AG20443 (cell line): ENCODE results near the gene PTPRG.

ENCODE experiments used
- DNase-seq: peaks from one replicate; pipeline ENCODE4 v3.0.0; 2012; ENCODE audit warnings: low spot score, mixed read lengths

The PTPRG gene

DNA sequence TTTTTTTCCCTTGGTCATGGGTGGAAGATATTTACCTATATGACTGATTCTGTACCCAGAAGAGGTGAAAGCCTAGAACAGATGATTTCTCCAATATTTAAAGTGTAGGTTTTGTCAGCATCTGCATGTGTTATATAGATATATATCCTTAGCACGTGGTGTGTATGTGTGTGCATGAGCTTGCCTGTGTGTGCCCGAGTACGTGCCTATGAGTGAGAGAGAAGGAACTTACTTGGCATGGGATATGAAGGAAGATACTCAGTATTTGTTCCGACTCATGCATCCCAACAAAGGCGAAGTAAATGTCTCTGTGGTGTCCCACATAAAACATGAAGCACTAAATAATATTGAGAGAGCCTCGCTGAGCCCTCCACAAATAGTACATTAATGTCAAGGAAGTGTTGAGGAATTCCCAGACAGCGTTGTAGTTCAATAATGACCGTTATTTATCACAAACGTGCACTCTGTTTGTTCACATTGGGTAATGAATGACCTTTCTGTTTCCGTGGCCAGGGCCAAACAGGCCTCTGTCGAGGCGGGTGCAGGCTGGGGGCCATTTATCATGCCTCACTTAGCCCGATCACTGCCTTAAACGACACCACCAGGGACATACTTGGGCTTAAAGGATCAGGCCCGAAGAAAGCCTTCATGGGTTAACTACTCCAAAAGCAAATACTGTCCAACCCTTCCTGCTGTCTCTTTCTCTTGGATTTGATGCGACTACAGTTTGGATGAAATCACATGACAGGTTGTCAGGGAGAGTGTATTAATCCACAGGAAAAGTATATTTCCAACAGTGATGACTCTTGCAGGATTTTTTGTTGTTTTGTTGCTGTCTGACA is 267.7 kb downstream of the PTPRG start:
- no peak for DNase-seq

DNA sequence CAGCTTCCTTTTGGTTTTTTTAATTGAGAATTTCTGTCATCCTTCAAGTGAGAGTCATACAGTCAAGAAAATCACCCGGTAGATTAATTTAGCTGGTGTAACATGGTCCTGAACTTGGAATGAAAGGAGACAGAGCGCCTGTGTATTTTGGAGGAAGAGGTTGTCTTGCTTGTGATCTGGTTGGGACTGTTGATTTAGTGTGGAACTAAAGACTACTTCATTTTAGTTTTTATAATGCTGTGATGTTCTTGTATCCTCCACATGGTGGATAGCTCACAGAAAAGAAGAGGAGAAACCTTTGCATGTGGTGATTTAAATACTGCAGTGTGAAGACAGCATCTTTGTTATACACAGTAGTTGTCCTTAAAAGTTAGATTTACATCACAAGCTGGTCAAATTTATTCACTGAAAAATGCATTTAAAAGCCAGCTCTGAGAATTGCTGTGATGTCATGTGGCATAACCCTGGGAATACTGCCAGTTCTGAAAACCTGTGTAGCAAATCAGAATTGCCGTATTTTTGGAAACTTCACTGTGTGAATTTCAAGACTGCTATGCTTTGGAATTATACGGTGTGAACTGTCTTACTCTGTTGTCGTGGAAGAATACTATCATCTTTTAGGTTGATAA is 268.5 kb downstream of the PTPRG start:
- no peak for DNase-seq

DNA sequence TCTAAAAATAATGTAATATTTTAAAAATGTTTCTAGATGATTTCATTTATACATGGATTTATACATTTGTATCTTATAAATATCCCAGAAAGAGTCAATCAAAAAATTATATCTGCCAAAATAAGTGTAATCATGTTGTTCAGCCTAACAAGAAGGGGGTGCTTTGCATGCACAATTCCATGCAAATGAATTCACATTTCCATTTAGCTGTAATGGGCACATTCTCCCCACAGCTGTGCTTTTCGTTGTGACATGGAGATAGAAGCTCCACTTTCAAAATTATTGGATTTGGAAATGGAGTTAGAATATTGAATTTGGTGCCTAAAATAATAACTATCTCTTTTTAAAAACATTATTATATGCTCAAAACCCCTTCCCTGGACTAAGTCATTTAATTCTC is 270.6 kb downstream of the PTPRG start:
- DNase-seq: no peak

DNA sequence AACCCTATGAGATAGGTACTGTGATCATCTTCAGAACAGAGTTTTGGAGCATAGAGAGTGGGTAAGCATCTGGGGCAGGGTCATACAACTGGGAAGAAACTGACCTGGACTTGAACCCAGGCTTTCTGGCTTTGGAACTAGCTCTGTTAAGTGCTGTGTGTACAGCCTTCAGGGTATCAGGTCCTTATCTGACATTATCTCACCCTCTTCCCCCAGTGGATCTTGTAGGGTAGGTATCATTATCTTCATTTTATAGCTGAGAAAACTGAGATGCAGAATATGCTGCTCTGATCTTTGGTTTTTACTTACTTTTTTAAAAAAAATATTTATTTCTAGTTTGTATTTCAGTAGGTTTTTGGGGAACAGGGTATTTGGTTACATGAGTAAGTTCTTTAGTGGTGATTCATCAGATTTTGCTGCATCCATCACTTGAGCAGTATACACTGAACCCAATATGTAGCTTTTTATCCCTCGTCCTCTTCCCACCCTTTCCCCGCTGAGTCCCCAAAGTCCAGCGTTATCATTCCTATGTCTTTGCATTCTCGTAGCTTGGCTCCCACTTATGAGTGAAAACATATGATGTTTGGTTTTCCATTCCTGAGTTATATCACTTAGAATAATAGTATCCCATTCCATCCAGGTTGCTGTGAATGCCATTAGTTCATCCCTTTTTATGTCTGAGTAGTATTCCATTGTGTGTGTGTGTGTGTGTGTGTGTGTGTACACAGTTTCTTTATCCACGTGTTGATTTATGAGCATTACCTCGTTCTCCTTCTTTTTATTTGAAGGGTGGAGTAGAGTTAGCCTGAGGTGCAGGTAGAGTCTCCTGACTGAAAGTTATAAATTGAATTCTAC is 271.2 kb downstream of the PTPRG start:
- DNase-seq: no peak

DNA sequence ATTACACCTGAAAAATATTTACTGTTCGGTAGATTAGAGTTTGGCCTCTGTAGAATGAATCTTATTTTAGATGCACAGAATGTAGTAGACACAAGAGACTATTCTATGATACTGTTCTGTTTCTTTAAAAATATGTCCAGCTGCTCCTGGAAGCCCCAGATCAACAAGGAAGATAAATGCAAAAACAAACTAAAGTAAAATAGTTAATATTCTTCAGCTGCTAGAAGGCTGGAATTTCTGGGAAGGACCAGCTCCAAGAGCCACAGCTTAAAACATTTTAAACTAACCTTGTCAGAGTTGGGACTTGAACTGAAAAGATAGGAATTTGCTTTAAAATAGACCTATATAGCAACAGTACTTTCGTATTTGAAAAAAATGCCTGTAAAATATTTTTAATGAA is 277.9 kb downstream of the PTPRG start:
- DNase-seq: no peak

DNA sequence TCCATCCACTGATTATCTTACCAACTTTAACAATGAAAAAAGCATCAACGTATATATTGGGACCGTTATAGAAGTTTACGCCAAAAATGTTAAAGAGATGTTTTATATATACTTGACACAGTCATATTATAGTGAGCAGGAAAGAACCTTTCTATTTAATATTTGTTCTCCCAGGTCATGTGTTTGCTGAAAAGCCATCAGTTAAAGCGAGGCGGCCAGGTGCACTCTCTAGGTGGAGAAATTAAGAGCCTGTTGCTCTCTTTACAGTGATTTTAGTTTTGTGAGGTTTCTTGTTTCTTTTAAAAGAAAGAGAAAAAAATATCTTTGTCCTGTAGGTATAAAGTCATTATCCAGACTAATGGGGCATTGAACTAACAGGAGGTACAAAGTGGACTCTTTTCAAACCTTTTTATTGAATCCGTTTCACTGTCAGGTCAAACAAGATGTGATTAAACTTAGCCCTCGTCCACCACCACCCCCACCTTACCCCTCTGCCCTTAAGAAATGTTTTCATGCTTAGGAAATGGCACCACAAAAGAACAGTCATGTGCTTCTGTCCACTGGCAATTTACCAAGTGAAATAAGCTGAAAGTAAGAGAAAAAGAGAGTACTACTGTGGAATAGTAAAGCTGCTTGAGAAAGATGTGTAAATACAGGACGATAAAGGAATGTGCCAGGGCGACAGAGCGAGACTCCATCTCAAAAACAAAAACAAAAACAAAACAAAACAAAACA is 279.9 kb downstream of the PTPRG start:
- DNase-seq: no peak

DNA sequence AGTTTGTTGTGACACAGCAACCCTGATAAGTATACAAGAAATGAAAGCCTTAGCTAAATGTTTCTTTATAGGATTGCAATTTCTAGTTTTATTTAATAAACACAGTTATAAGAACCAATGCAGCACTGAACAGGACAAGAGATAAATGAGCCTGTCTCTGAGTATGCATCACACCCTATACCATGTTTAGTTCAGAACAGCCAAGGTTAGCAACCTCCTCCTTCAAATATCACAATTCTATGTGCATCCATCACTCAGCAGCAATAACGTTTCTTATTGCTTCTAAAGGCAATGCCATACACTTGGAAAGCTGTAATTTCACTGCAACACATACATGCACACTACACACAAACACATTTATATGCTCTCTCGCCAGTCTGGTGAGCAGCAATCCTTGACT is 280.6 kb downstream of the PTPRG start:
- DNase-seq: no peak

DNA sequence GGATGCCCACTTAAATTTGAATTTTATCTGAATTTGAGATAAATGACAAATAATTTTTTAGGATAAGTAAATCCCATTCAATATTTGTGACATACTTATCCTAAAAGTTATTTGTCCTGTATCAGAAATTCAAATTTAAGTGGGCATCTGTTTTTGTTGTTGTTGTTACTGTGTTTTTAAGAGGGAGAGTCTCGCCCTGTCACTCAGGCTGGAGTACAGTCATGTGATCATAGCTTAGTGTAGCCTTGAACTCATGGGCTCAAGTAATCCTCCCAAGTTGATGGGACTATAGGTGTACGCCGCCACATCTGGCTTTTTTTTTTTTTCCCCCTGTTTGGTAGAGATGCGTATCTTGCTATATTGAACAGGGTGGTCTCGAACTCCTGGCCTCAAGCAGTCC is 283.0 kb downstream of the PTPRG start:
- DNase-seq: no peak

DNA sequence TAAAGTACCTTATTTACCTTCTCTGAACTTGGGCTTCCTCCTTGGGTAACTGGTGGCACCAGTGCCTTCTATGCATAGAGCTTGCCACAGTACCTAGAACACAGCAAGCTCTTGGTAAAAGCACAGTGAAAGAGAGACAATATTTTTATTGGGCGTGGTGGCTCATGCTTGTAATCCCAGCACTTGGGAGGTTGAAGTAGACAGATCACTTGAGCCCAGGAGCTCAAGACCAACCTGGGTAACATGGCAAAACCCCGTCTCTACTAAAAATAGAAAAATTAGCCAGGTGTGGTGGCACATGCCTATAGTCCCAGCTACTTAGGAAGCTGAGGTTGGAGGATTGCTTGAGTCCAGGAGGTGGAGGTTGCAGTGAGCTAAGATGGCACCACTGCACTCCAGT is 285.1 kb downstream of the PTPRG start:
- DNase-seq: no peak

DNA sequence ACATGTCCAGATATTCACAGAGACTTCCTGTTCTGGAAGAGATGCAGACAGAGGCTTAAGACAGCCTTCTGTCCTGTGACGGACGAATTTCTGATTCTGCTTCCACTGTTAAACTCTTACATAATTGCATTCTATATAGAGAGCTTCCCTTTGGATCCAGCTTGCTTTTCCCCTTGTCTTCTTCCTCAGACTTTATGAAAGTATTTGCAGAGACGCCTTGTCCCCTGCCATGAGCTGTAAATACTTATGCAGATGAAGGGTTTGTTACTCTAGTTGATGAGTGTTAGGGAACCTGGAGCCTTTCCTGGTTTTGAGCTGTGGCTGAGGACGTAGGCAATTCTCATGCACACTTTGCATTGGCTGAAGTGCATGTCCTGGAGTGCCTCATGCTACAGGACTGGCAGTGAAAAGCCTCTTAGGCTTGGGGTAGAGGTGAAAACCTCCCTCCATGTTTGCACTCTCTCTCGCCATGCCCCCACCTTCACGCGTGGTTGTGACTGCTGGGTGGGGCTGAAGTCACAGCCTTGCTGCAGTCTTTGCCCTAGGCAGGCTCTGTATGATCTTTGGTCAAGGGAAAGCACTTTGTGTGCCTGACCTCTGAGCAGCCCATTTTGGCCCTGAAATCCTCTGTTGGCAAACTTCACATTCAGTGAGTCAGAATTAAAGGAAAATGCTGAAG is 286.6 kb downstream of the PTPRG start:
- peak; percentile 53 for DNase-seq

DNA sequence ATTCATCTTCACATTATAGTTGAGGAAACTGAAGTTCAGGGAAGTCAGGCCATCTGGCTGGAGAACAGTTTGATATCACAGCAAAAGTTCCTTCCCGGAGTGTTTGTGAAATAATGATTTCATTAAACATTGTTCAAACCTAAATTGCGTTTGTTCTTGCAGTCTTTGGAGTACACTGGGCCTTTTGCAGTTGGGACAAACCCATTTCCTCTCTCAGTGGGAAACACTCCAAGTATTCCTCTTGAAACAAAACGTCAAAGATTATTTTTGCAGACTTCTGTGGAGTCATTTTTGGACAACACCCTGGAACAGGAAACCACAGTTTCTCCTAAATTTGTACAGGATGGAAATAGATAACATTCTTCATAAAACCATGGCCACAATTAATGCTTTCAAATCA is 287.5 kb downstream of the PTPRG start:
- peak; percentile 70 for DNase-seq

DNA sequence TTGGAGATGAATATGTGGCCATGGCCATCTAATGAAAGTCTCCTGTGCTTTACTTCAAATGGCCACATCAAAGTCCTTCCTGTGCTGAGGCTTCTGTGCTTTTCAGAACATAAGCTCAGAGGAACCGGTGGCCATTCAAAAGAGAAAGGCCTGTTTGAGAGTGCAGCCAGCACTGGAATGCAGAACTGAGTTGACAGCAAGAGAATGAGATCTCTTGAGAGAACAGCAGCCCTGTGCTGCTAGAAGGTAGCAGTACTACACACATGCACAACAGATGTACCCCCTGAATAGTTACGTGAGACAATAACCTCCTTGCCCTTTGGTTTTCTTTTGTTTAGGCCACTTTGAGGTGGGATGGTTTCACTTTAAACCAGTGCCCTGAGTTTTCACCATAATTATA is 292.5 kb downstream of the PTPRG start:
- no peak for DNase-seq

DNA sequence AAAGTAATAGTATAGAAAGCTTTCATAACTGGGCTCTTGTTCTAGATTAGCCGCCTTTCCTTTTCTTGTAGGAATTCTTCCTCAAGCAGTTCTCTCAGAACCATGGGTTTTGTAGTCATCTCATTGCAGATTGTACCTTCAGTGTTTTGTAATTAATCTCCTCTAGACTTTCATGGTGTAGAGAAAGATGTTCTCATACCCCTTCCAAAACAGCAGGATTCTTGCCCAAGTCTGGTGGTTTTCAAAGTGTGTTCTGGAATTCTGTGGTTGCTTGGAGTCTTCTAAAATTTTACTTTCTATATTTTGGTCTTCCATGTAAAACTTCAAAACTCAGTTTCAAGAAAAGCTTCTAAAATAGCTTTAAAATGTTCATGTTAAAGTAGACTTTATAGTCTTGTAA is 293.8 kb downstream of the PTPRG start:
- peak; percentile 38 for DNase-seq

DNA sequence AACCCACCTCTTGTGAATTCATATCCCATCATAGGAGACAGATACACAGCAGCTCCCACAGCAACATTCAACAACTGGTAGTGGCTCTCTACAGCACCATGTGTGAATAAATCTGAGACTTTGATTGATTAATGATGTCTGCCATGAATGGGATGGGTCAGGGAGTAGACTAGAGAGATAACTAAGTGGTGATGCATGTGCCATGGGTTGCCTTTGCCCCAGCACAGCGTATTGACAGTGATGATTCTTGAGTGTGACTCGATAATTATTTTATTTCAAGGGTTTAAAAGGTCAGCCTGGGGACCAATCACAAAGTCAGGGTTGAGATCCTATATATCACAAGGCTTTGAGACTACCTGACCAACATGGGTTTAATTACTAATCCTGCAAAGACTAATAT is 295.9 kb downstream of the PTPRG start:
- no peak for DNase-seq

DNA sequence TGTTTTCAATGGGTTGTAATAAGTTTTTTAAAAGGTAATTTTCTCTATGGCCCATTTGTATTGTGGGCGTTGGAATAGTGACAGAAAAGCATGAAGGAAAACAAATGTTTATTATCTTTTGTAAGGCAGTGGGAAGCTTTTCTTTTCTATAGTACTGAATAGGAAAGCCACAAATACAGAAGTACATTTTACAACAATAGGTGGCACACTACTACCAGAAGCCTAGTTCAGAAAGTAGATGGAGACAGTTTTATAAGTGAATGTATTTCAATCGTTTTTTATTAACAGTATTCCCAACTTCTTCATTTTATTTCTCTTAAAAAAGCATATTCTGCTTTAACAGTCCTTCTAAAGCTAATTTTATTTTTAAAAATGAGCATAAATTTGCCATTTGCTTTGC is 296.7 kb downstream of the PTPRG start:
- peak; percentile 23 for DNase-seq

DNA sequence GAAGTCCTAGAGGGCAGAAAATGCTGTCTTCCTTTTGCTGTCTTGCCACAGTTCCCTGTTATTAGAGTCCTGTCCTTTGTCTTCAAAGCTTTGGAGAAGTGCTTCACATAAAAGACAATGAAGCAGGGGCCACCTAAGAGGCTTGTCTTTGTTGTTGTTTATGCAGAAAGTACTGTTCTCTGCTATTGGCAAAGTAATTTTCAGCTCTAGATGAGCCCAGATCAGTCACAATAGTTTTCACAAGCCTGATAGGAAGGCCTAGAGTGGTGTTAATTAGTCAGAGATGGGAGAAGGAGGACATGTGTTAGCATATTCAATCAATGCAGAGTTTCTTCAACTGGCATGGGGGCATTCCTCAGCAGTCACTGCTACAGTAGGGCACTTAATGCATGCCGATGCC is 300.0 kb downstream of the PTPRG start:
- DNase-seq: no peak

DNA sequence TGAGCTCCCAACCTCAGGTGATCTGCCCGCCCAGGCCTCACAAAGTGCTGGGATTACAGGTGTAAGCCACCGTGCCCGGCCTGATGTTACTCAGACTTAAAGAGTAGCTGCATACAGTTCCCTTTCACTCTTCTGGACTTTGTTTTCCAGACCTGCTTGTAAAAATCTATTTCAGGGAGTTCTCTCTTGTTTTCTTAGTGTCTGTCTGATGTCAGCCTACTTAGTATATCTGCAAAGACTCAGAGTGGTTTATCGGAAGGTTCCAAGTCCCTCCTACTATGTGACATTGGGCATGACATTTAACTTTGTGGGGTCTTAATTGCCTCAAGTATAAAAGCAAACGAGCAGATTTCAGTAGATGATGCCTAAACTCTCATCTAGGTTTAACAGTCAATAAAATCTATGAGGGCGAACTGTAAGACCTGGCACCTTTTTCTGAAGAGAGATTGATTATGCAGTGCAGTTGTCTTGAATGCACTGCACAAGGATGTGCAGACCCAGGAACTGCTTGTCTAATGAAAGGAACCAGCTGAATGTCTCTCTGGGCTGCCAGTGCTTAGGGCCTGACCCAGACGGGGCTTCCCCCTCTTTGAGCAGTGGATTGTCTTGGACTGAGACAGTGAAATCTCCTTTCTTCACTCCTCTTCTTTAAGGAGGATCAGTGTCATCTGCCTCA is 301.4 kb downstream of the PTPRG start:
- no peak for DNase-seq

DNA sequence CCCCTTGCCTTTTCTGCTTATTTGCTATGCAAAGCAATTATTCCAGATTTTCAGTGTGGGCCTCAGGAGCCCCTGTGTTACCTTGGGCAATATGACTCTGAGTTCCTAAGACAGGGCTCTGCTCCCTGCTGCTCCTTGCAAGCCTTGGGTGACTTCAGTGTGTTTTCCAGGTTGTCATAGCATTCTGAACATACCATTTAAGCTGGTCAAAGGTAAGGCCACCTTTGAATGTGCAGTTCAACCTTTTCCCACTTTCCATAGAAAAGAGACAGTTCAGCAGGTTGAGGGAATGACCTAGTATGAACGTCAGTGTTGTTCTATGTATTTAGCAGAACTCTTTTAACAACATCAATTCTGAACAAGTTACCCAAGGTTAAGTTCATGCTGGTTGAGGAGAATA is 302.2 kb downstream of the PTPRG start:
- DNase-seq: no peak

DNA sequence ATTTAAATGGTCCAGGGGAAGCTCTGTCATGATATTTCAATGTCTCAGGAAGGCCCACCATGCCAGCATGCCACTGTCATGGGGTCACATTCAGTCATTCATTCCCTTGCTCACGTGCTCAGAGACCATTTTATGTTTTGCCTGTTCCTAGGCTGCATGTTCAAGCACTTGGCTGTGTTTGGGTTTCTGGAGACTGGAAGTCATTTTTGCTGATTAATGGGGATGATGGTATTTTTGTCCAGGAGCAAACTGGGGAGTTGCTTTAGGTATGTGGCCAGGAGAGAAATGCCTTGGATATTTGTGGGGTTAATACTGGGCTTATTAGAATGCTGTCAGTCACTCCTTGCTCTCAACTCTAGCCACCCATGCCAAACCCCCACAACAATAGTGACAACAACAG is 303.5 kb downstream of the PTPRG start:
- peak; percentile 17 for DNase-seq

DNA sequence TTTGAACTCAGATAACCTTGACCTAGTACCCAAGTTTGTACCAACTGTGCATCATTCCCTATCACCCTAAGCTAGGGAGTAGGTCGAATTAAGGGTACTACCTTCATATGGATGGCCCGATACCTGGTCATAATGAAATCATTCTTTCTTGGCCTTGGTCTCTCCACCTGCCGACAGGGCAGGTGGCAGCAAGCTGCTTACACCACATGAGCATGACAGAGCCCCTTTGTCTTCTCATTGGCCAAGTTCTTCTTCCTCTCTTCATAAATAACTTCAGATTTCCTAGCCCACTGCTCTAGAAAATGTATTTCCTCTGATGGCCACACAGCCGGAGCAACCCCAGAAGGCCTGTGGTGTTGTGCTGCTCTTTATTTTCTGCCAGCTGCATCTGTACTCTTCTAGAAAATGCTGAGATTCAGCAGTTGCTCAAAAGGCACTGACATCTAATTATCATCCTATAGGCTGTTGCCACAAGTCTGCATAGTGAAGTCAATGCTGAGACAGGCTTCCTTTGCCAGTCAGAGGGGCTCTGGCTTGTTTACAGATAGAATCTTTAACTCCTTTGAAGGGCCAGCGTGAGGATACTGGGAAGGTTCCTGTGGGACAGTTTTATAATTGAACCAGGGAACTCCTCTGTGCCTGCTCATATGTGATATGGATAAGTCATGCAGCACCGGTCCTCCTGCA is 304.2 kb downstream of the PTPRG start:
- no peak for DNase-seq
